Measurements from ENCODE around the gene KLF7. TPM values are rescaled to one million over a fixed set of nuclear protein-coding genes. Genes with fewer than 3 reads are reported as not detected.

Gene KLF7
- total RNA-seq, 1 donor from 2014 or later, result 323 TPM

- H3K4me1 Mint-ChIP-seq (ENCODE audit: low read depth, unreplicated experiment), result peaks cover 84% of the 10 kb centered on the region
- peak overlapping the region; percentile 88 for H3K27ac Mint-ChIP-seq (ENCODE audit: unreplicated experiment)
- H3K27me3 Mint-ChIP-seq (ENCODE audit: unreplicated experiment), result peaks cover 31% of the 10 kb centered on the region
- no peak for DNase-seq
- peaks cover 19% of the 10 kb centered on the region for H3K36me3 Mint-ChIP-seq (ENCODE audit: unreplicated experiment)
- TF ChIP-seq, protein P1, sequence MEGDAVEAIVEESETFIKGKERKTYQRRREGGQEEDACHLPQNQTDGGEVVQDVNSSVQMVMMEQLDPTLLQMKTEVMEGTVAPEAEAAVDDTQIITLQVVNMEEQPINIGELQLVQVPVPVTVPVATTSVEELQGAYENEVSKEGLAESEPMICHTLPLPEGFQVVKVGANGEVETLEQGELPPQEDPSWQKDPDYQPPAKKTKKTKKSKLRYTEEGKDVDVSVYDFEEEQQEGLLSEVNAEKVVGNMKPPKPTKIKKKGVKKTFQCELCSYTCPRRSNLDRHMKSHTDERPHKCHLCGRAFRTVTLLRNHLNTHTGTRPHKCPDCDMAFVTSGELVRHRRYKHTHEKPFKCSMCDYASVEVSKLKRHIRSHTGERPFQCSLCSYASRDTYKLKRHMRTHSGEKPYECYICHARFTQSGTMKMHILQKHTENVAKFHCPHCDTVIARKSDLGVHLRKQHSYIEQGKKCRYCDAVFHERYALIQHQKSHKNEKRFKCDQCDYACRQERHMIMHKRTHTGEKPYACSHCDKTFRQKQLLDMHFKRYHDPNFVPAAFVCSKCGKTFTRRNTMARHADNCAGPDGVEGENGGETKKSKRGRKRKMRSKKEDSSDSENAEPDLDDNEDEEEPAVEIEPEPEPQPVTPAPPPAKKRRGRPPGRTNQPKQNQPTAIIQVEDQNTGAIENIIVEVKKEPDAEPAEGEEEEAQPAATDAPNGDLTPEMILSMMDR (IDR thresholded peaks at IDR 0.05; ENCODE audit: partially characterized antibody, unreplicated experiment), result no peak
- H3K9me3 Mint-ChIP-seq (ENCODE audit: unreplicated experiment), result peaks cover 54% of the 10 kb centered on the region
- H3K4me3 Mint-ChIP-seq (ENCODE audit: unreplicated experiment), result peak overlapping the region; percentile 78
Observed at GRCh38 chr2:207126724-207127308, 38.9 kb downstream of the KLF7 start.

GRCh38 chr2:207123776-207124391, 41.9 kb downstream of the KLF7 start:
- DNase-seq, result peak; percentile 87
- H3K4me3 Mint-ChIP-seq (ENCODE audit: unreplicated experiment), result peak overlapping the region; percentile 90
- TF ChIP-seq, protein P1 (IDR thresholded peaks at IDR 0.05; ENCODE audit: partially characterized antibody, unreplicated experiment), result no peak
- peaks cover 64% of the 10 kb centered on the region for H3K9me3 Mint-ChIP-seq (ENCODE audit: unreplicated experiment)
- H3K4me1 Mint-ChIP-seq (ENCODE audit: low read depth, unreplicated experiment), result peaks cover 79% of the 10 kb centered on the region
- peak overlapping the region; percentile 98 for H3K27ac Mint-ChIP-seq (ENCODE audit: unreplicated experiment)
- H3K27me3 Mint-ChIP-seq (ENCODE audit: unreplicated experiment), result peaks cover 41% of the 10 kb centered on the region
- H3K36me3 Mint-ChIP-seq (ENCODE audit: unreplicated experiment), result peaks cover 18% of the 10 kb centered on the region

DNA sequence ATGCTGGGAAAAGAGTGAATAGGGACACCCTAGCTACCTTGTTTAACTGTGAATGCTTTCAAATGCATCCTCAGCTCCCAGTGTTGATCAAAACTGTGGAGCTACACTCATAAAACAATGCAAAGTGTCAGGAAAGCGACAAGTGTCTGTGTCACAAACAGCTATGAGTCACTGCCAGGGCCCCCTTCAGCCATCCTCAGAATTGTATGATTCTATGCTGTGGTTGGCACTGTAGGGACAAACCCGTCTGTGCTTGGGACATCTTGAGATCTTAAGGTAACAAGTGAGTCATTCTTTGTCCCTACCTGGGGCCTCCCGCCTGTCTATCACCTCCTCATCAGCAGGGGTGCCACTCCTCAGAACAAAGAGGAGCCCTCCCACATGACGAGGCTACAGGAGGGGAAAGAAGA, 42.4 kb downstream of the KLF7 start:
- Mint-ChIP-seq H3K27ac (ENCODE audit: unreplicated experiment) (peak overlapping the region; percentile 98), H3K27me3 (ENCODE audit: unreplicated experiment) (peaks cover 39% of the 10 kb centered on the region), H3K36me3 (ENCODE audit: unreplicated experiment) (peaks cover 15% of the 10 kb centered on the region), H3K4me1 (ENCODE audit: low read depth, unreplicated experiment) (peaks cover 79% of the 10 kb centered on the region), H3K4me3 (ENCODE audit: unreplicated experiment) (peak overlapping the region; percentile 90), H3K9me3 (ENCODE audit: unreplicated experiment) (peaks cover 65% of the 10 kb centered on the region)
- TF ChIP-seq, protein P1 (IDR thresholded peaks at IDR 0.05; ENCODE audit: partially characterized antibody, unreplicated experiment), result no peak
- no peak for DNase-seq

DNA sequence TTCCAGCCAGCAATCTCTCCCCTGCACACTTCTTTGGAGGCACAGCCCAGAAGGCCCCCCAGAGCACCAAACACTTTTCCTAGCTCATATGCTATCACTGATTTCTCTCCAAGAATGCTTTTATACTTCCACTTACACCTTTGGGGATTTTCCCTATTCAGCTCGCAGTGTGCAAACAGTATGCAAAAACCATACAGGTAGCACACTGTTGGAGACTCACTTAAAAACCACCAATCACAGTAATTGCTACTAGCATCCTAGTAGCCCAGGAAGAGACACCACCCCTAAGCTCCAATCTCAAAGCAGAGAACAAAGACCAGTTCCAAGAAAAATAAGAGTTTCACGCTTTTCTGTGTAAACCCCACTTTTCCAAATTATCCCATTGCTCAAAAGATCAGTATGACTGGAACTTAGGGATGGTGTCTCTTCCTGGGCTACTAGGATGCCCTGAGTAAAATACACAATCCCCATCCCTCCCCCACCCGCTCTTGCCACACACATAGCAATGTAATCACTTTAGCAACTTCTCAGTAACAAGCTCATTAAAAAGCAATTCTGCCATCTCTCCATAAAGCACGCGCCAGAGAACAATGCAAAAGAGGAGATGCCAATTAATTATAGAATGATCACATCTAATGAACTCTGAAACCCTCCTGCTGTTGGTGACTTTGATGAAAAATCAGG, 43.0 kb downstream of the KLF7 start:
- peaks cover 39% of the 10 kb centered on the region for H3K27me3 Mint-ChIP-seq (ENCODE audit: unreplicated experiment)
- peaks cover 15% of the 10 kb centered on the region for H3K36me3 Mint-ChIP-seq (ENCODE audit: unreplicated experiment)
- DNase-seq, result no peak
- peak overlapping the region; percentile 90 for H3K4me3 Mint-ChIP-seq (ENCODE audit: unreplicated experiment)
- H3K9me3 Mint-ChIP-seq (ENCODE audit: unreplicated experiment), result peaks cover 62% of the 10 kb centered on the region
- H3K27ac Mint-ChIP-seq (ENCODE audit: unreplicated experiment), result peak overlapping the region; percentile 98
- TF ChIP-seq, protein P1 (IDR thresholded peaks at IDR 0.05; ENCODE audit: partially characterized antibody, unreplicated experiment), result no peak
- peaks cover 81% of the 10 kb centered on the region for H3K4me1 Mint-ChIP-seq (ENCODE audit: low read depth, unreplicated experiment)

GRCh38 chr2:207121784-207122183, 44.0 kb downstream of the KLF7 start:
- DNase-seq, result no peak
- H3K9me3 Mint-ChIP-seq (ENCODE audit: unreplicated experiment), result peaks cover 61% of the 10 kb centered on the region
- H3K27me3 Mint-ChIP-seq (ENCODE audit: unreplicated experiment), result peaks cover 39% of the 10 kb centered on the region
- TF ChIP-seq, protein P1 (IDR thresholded peaks at IDR 0.05; ENCODE audit: partially characterized antibody, unreplicated experiment), result no peak
- H3K4me1 Mint-ChIP-seq (ENCODE audit: low read depth, unreplicated experiment), result peaks cover 84% of the 10 kb centered on the region
- H3K27ac Mint-ChIP-seq (ENCODE audit: unreplicated experiment), result peak overlapping the region; percentile 98
- H3K36me3 Mint-ChIP-seq (ENCODE audit: unreplicated experiment), result peaks cover 10% of the 10 kb centered on the region
- peak overlapping the region; percentile 90 for H3K4me3 Mint-ChIP-seq (ENCODE audit: unreplicated experiment)
